Sigmoid colon (tissue), 7 donors: ENCODE data around the gene VPS33A. TPM values are rescaled to one million over a fixed set of nuclear protein-coding genes. Genes with fewer than 3 reads are reported as not detected.

Experiments used
- DNase-seq: peaks from one replicate; pipeline ENCODE4 v3.0.0-alpha.2; 2019
- H3K27ac ChIP-seq, 4 donors: fragments of 200-600 bp; sonication (generic); one replicate each; pipeline ENCODE4 v1.5.1; 2016 to 2019; ENCODE audit warnings: mild to moderate bottlenecking in 1 of 4
- H3K27me3 ChIP-seq, 3 donors: fragments of 200-600 bp; sonication (generic); one replicate each; pipeline ENCODE4 v1.5.1; 2019; ENCODE audit warnings: mild to moderate bottlenecking in 1 of 3
- H3K36me3 ChIP-seq, 4 donors: fragments of 200-600 bp; sonication (generic); one replicate each; pipeline ENCODE4 v1.5.1; 2016 to 2019
- H3K4me1 ChIP-seq, 4 donors: fragments of 200-600 bp; sonication (generic); one replicate each; pipeline ENCODE4 v1.5.1; 2017 to 2019
- H3K4me3 ChIP-seq, 4 donors: fragments of 200-600 bp; sonication (generic); one replicate each; pipeline ENCODE4 v1.5.1; 2017 to 2019; ENCODE audit warnings: mild to moderate bottlenecking in 2 of 4, moderate library complexity in 1 of 4
- H3K9me3 ChIP-seq, 4 donors: fragments of 200-600 bp in 3 of 4; sonication (generic) in 3 of 4; one replicate each; pipeline versions ENCODE4 v1.5.1 to v1.6.1; 2013 to 2019
- EP300 ChIP-seq, 4 donors: sonication (generic); formaldehyde crosslinking; IDR thresholded peaks; one replicate each; pipeline ENCODE4 v1.6.1; 2017; ENCODE audit warnings: antibody characterized with exemption in 4 of 4
- POLR2A ChIP-seq, 2 donors: fragments of 450-650 bp; IDR thresholded peaks; one replicate each; pipeline ENCODE4 v1.6.1; 2016; ENCODE audit warnings: antibody characterized with exemption in 2 of 2, mild to moderate bottlenecking in 2 of 2, moderate library complexity in 2 of 2
- POLR2AphosphoS5 ChIP-seq, 4 donors: sonication (generic); formaldehyde crosslinking; IDR thresholded peaks; one replicate each; pipeline ENCODE4 v1.6.1; 2017; ENCODE audit warnings: antibody characterized with exemption in 4 of 4
- WGBS, 2 donors: extraction: QIAGEN DNeasy Blood & Tissue Kit; methylation state at CpG; one replicate each; pipeline ENCODE4 v1.1.7; 2013; 5-methylcytosine and 5-hydroxymethylcytosine counted together
- intact Hi-C: fragments of 100-400 bp; cut with DNase I; formaldehyde crosslinking; loops from one replicate; pipeline ENCODE4 v1.15.1; 2023
- polyA plus RNA-seq, 3 donors: library from polyadenylated mRNA; stranded (reverse); fragments of 200-250 nt; gene quantifications; one replicate each; pipeline ENCODE4 v1.2.3, GENCODE V29; 2013
- total RNA-seq, 4 donors: library from RNA; depleted of rRNA; stranded (reverse); fragments of >200 nt; gene quantifications; one replicate each; pipeline ENCODE4 v1.1.0, GENCODE V29; 2016
- TF ChIP-seq, protein P1 (sequence below), 4 experiments: fragments of 450-650 bp in 3 of 4; fragments of 200-600 bp in 1 of 4; IDR thresholded peaks; one replicate each; pipeline ENCODE4 v1.5.1; 2016 to 2019; ENCODE audit warnings: antibody characterized with exemption in 4 of 4, mild to moderate bottlenecking in 3 of 4, moderate library complexity in 2 of 4
- donor health status: healthy with polysubstance abuse.
- donor health status: Bipolar disorder and iron deficiency.
- donor health status: healthy.

The VPS33A gene
- total and polyA plus RNA-seq, 7 donors, result 9.6 to 17.8 (median 15.1) TPM

DNA sequence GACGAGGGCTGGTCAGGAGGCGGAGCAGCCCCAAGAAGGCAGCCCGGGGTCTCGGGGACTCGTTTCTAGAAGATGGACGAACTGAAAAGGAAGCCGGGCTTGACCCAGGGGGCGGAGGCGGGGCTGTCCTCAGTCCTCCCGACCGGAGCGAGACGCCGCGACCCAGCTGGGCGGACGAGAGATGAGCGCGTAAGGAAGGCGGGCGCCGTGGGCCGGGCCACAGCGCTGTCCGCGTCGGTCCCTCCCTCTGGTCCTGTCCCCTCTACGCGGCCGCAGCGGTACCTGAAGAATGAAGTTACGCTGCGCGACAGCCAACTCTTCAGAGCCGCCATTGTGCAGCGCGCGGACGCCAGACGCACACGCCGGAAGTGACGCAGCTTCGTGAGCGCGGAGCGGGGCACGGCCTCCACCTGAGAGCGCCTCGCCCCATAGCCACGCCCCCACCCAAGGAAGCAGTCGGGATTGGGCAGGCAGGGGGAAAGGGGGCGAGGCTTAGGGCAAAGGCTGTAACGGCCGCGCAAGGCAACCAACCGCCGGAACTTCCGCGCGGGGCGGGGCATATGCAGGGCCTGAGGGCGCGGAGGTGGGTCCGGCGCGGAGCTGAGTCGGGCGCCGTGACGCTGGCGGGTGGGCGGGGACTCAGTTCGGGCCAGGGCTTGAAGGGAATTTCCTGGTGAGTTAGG is 40.5 kb downstream of the VPS33A start, which contains the start of gene DIABLO:
DIABLO (minus strand) TSS at position 370 of the 683 bp plus-strand sequence; CDS start at position 332, 38 bp downstream.
- Histone ChIP-seq H3K9me3 (no peaks in the 10 kb centered on the region), H3K27ac (peak within 1 kb of the TSS; percentile 94 to 98 (median 96)), H3K4me3 (peak within 1 kb of the TSS; percentile 74 to 93 (median 84)), H3K4me1 (peaks cover 0 to 36% (median 25%) of the 10 kb centered on the region in 4 donors), H3K27me3 (no peaks in the 10 kb centered on the region), H3K36me3 (peaks cover 7 to 49% (median 12%) of the 10 kb centered on the region in 4 donors)
- intact Hi-C loops, result loop anchor here (5.0 to 10.0 kb wide), 2 partner anchors 41 to 201 kb away; partner anchors contain the start of genes BCL7A and VPS33A
- peak; percentile 100 for DNase-seq
- WGBS, 2 donors, result 0% methylated on average over 74 of the region's 74 CpGs
- TF ChIP-seq, protein P1, sequence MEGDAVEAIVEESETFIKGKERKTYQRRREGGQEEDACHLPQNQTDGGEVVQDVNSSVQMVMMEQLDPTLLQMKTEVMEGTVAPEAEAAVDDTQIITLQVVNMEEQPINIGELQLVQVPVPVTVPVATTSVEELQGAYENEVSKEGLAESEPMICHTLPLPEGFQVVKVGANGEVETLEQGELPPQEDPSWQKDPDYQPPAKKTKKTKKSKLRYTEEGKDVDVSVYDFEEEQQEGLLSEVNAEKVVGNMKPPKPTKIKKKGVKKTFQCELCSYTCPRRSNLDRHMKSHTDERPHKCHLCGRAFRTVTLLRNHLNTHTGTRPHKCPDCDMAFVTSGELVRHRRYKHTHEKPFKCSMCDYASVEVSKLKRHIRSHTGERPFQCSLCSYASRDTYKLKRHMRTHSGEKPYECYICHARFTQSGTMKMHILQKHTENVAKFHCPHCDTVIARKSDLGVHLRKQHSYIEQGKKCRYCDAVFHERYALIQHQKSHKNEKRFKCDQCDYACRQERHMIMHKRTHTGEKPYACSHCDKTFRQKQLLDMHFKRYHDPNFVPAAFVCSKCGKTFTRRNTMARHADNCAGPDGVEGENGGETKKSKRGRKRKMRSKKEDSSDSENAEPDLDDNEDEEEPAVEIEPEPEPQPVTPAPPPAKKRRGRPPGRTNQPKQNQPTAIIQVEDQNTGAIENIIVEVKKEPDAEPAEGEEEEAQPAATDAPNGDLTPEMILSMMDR (IDR thresholded peaks at IDR 0.05), result no peak
- TF ChIP-seq EP300 (IDR thresholded peaks at IDR 0.05), result peak in 1 of 4 donors; percentile 6
- TF ChIP-seq POLR2AphosphoS5 (IDR thresholded peaks at IDR 0.05), result peak; percentile 99 to 100 (median 99)
- TF ChIP-seq POLR2A (IDR thresholded peaks at IDR 0.05), result peak; percentile 97

DNA sequence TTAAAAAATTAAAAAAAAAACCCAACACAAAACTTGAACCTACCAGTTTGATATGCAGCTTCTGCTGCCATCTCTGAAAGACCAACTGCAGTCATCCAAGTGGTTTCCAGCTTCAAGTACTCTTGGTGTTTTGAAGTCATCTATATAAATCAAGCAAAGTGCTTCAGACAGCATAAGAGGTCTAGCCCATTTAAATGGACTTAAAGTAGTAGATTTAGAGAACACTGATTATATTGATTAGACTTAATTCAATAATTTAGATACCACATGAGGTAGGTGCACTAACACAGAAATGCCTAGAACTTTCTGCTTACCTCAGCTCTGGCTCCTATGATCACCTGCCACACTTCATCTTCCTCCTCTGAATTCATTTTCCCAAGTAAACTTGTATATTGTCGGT is 49.8 kb downstream of the VPS33A start:
- TF ChIP-seq POLR2A (IDR thresholded peaks at IDR 0.05) (no peak), POLR2AphosphoS5 (IDR thresholded peaks at IDR 0.05) (no peak), EP300 (IDR thresholded peaks at IDR 0.05) (no peak)
- TF ChIP-seq, protein P1 (IDR thresholded peaks at IDR 0.05), result no peak
- Histone ChIP-seq H3K27me3 (no peaks in the 10 kb centered on the region), H3K36me3 (peaks cover 28 to 100% (median 65%) of the 10 kb centered on the region in 4 donors), H3K27ac (no peak overlapping the region), H3K4me1 (no peaks in the 10 kb centered on the region), H3K4me3 (no peak overlapping the region), H3K9me3 (no peaks in the 10 kb centered on the region)
- intact Hi-C loops, result no loop called here
- WGBS, 2 donors, result 93 to 95% methylated on average over 1 of the region's 1 CpG
- no peak for DNase-seq

DNA sequence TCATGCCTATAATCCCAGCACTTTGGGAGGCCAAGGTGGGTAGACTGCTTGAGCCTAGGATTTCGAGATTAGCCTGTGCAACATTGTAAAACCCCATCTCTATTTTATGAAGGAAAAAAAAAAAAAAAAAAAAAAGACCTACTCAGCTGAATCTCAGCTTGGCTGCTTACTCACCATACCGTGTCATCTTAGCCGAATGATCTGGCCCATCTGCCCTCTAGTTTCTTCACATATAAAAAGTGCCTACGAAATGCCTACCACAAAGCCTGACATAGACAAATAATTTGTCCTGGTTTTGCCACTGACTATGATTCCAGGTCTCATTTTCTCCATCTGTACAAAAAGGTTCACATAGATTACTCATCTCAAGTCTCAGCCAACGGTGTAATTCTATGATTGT is 50.5 kb downstream of the VPS33A start:
- H3K4me3 ChIP-seq, result no peak overlapping the region
- H3K4me1 ChIP-seq, result no peaks in the 10 kb centered on the region
- no peaks in the 10 kb centered on the region for H3K9me3 ChIP-seq
- TF ChIP-seq, protein P1 (IDR thresholded peaks at IDR 0.05), result no peak
- no peak for TF ChIP-seq EP300 (IDR thresholded peaks at IDR 0.05)
- no peak for TF ChIP-seq POLR2AphosphoS5 (IDR thresholded peaks at IDR 0.05)
- no peak for TF ChIP-seq POLR2A (IDR thresholded peaks at IDR 0.05)
- DNase-seq, result no peak
- intact Hi-C loops, result no loop called here
- 90 to 94% methylated on average over 5 of the region's 5 CpGs for WGBS, 2 donors
- H3K36me3 ChIP-seq, result peaks cover 28 to 100% (median 64%) of the 10 kb centered on the region in 4 donors
- H3K27ac ChIP-seq, result no peak overlapping the region
- no peaks in the 10 kb centered on the region for H3K27me3 ChIP-seq

DNA sequence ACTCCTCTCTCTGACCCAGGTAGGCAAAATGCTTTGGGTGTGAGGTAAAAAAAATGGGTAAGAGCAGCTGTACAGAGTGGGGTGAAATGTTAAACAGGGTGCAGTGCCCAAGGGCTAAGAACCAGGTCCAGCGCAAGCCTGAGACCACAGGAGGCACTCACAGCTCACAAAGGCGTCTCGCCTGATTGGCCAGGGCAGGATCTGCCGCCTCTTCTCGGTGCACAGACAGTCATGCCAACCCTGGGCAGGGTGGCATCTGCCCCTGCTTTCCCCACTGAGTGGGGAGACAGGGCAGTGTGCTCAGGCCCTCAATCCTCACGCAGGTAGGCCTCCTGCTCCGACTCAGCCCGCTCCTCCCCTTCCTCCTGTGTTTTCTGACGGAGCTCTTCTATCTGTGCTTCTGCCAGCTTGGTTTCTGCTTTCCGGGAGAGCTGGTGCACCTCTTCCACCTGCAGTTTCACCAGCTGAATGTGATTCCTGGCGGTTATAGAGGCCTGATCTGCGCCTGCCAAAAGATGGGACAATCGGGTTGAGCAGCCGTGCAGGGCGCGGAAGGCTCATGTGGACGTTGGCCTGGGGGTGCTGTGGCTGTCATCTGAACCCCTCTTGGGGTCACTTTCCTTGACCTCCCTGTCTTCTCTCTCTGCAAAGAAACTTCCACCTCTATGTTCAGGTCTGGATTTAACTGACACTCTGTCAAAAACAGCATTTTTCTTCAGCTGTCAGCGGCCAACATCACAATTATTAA is 58.0 kb downstream of the VPS33A start:
- 93 to 95% methylated on average over 18 of the region's 18 CpGs for WGBS, 2 donors
- intact Hi-C loops, result no loop called here
- TF ChIP-seq POLR2A (IDR thresholded peaks at IDR 0.05) (no peak), EP300 (IDR thresholded peaks at IDR 0.05) (no peak), POLR2AphosphoS5 (IDR thresholded peaks at IDR 0.05) (no peak)
- TF ChIP-seq, protein P1 (IDR thresholded peaks at IDR 0.05), result no peak
- H3K36me3 ChIP-seq, result peaks cover 12 to 66% (median 48%) of the 10 kb centered on the region in 4 donors
- H3K4me3 ChIP-seq, result no peak overlapping the region
- H3K27me3 ChIP-seq, result peaks cover 11 to 29% (median 25%) of the 10 kb centered on the region in 3 donors
- peaks cover 0 to 15% (median 14%) of the 10 kb centered on the region in 4 donors for H3K4me1 ChIP-seq
- no peak for DNase-seq
- H3K9me3 ChIP-seq, result no peaks in the 10 kb centered on the region
- no peak overlapping the region for H3K27ac ChIP-seq
